Activated CD8-positive, alpha-beta memory T cell treated with anti-CD3 and anti-CD28 coated beads, Interleukin-2, amount 50 U/mL, for 24 hours (primary cell): Measurements from ENCODE around the gene SPAG4.

Source experiments
- DNase-seq: peaks from one replicate; pipeline ENCODE4 v3.0.0-alpha.2; 2020; ENCODE audit errors: extremely low read depth

Gene SPAG4

DNA sequence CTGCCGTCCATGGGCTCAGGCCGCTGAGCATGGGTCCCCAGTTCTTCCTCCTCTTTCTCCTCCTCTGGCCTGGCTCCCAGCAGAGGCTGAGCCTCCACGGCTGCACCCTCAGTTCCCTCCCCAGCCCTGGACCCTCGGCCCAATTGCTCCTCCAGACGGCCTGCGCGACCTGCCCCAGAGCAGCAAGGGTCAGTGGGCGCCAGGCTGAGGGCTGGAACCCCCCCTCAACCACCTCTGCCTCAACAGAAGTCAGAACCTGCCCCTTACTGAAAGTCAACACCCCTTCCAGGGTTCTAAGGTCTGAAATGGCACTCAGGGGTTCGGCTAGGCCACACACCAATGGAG lies 15.9 kb upstream of the SPAG4 start:
- no peak for DNase-seq

- DNase-seq = no peak
Observed at GRCh38 chr20:35600176-35600992, 15.2 kb upstream of the SPAG4 start.

- DNase-seq = peak; percentile 43
Observed at GRCh38 chr20:35600993-35601973, 14.3 kb upstream of the SPAG4 start.

- DNase-seq = no peak
Observed at GRCh38 chr20:35601990-35602389, 13.6 kb upstream of the SPAG4 start.

DNA sequence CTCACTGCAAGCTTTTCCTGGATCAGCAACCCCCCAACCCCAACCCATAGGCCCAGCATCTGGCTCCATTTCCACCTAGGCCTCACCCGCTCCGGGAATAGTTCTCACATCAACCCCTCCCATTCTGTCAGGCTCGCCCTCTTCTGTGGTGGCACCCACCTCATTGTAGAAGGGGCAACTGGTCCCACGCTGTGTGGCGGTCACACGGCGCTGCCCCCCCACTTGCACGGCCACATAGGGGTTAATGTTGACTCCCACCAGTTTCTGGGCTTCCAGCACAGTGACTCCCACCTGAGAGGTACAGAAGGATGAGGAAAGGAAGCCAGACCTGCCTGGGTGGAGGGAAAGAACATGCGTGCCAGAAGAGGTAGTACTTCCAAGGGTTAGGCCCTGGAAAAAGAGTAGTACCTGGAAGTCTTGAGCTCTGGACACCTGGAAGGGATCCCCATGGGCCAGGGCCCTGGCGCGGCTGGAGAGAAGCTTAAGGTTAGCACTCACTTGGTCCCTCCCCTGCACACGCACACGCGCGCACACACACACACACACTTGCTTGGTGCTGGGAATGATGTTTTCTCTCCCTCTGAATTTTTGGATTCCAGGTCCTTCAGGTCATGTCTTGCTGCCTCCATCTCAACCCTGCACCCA lies 12.7 kb upstream of the SPAG4 start:
- DNase-seq = no peak

DNA sequence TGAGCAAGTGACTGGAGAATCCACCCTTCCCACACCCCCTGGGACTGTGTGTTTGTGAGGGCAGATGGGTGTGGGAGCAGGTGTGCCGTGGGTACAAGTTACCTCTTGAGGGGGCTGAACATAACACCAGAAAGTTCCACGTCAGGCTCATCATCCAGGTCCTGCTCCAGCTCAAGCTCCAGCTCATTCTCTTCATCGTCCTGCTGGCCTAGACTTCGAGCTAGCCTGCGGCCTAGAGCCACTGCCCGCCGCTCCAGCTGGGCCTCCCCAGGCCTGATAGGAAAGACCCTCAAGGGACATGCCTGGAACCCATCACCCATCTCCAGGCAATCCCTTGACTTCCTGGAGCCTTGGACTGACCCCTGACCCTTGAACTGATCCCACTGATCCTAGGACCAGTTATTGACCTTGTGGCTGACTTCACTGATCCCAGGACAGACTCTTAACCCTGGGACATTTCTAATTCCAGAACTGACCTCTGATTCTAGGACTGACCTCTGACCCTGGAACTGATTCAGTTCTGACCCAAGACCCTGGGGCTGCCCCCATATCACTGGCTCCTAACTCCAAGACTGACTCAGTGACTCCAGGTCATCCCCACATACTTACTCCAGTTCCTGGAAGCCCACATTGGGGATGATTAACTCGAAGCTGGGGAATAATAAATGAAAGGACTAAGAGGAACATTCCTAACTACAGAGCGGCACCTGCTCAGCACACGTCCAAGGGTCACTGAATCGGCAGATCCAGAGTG lies 11.8 kb upstream of the SPAG4 start:
- DNase-seq = no peak

DNA sequence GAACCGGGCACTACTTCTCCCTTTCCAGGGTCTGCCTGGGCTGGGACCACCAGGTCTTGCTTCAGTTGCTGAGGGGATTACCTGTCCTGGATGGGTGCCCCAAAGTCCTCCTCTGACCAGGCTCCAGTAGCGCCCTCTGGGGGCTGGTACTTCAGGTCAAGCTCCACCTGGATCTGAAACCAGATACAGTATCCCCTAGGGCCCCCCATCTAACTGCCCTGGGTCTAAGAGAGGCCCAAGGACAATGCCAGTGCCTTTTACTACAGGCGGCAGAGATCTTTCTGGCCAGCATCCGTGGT lies 11.2 kb upstream of the SPAG4 start:
- no peak for DNase-seq

- no peak for DNase-seq
Observed at GRCh38 chr20:35606127-35606526, 9.5 kb upstream of the SPAG4 start.

GRCh38 chr20:35607003-35607735 lies 8.5 kb upstream of the SPAG4 start:
- DNase-seq = no peak

DNA sequence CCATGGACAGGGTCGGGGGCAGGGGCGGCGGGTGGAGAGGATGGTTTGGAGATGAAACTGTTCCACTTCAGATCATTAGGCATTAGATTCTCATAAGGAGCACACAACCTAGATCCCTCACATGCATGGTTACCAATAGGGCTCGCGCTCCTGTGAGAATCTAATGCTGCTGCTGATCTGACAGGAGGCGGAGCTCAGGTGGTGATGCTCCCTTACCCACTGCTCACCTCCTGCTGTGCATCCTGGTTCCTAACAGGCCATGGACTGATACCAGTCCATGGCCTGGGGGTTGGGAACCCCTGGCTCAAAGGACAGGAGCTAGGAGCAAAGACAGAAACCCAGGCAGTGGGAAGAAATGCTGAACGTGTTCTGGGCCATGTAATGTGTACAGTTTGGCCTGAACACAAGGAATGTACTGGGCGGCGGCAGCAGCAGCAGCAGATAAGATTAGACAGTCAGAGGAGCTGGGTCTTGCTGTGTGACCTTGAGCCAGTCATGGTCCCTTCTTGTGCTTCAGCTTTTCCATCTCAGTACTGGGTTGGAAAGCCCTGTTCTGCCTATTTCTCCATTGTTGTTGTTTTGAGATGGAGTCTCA lies 4.7 kb upstream of the SPAG4 start:
- DNase-seq = no peak

GRCh38 chr20:35611482-35611881 lies 4.1 kb upstream of the SPAG4 start:
- DNase-seq = no peak

DNA sequence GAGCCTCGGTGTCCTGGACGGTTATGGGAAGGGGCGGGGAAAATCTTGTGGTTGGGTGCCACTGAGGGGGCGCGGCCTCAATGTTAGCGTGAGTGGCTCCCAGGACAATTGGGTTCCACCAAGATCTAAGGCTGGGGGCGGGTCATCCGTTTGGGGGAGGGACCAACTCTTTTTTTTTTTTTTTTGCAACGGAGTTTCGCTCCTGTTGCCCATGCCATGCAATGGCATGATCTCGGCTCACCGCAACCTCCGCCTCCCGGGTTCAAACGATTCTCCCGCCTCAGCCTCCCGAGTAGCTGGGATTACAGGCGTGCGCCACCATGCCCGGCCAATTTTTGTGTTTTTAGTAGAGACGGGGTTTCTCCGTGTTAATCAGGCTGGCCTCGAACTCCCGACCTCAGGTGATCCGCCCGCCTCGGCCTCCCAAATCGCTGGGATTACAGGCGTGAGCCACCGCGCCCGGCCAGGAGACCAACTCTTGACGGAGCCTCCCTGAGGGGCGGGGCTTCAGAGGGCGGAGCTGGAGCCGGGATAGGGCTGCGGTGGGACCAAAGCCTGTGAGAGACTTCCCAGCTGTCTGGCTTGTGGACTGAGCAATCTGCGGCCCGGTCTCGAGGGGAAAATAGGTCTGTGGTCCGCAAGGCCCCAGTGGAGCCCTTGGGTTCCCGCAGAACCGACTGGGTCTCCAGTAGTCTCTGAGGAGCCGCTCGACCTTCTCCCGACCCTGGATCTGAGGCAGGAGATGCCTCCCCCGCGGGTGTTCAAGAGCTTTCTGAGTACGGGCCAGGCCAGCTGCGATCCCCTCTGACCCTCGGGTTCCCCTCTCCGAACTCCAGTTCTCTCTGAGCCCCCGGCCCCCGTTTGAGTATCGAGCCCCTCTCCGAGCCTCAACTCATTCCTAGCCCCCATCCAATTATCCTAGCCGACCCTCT lies 1.1 kb downstream of the SPAG4 start:
- no peak for DNase-seq

- no peak for DNase-seq
Observed at GRCh38 chr20:35617397-35618262, 2.0 kb downstream of the SPAG4 start.

DNA sequence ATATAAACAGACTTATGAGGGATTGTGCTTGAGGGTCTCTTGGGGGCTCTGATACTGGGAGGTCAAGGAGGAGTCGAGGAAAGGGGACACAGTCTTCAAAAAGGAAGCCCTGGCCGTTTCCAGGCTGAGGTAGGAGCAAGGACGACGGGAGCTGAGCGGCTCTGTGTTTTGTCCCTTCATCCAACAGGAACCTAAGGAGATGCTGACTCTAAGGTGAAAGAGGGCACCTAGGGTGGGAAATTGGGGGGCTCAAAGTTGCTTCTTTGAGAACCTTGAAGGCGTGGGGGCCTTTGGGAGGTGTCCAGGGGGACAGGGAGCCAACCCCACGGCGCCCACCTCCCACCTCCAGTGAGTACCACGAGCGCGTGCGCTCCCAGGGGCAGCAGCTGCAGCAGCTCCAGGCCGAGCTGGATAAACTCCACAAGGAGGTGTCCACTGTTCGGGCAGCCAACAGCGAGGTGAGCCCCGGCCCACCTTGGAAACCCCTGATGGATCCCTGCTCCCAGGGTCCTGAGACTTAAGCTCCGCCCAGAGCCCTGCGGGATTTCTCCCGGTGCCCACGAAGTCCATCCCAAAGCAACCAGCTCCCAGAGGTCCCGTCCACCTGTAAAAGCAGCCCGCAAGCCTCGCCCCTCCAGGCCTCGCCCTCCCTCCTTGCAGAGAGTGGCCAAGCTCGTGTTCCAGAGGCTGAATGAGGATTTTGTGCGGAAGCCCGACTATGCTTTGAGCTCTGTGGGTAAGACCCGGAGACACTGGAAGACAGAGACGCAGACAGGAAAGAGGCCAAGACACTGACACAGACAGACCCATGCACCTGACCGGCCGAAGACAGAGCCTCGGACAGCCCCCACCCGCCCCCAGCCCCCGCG lies 2.9 kb downstream of the SPAG4 start:
- DNase-seq = no peak

DNA sequence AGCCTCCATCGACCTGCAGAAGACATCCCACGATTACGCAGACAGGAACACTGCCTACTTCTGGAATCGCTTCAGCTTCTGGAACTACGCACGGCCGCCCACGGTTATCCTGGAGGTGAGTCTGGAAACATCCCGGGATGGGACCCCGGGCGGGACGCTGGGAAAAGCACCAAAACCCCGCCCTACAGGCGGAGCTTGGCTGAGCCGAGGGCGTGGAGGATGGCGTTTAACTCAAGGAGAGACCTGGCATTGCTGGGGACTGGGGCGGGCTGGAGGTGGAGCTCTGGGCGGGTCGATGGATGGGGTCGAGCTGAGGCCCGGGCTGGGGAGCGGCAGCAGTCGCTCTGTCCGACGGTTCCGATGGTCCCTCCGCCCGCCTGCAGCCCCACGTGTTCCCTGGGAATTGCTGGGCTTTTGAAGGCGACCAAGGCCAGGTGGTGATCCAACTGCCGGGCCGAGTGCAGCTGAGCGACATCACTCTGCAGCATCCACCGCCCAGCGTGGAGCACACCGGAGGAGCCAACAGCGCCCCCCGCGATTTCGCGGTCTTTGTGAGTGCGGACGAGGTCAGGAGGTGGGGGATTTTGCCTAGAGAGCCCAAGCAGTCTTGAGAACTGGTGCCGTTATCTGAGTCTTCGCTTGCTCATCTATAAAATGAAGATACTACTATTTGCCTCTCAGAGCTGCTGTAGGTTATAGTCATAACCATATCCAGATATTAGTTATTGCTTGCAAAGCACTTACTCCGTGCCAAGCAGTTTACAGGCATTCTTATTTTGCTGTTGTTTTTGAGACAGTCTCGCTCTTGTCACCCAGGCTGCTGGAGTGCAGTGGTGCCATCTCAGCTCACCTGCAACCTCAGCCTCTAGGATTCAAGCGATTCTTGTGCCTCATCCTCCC lies 3.8 kb downstream of the SPAG4 start:
- peak; percentile 46 for DNase-seq

- no peak for DNase-seq
Observed at GRCh38 chr20:35620818-35621559, 5.4 kb downstream of the SPAG4 start.
